Bronchial epithelial cell (primary cell): ENCODE results near the gene DAZAP1. TPM values are rescaled to one million over a fixed set of nuclear protein-coding genes. Genes with fewer than 3 reads are reported as not detected.
A peak's percentile ranks its signal among the peaks of the same experiment; 100 is the strongest.

Experiments
- DNase-seq: peaks from one replicate; pipeline ENCODE4 v3.0.0-alpha.2; 2010; ENCODE audit warnings: low read depth
- FAIRE-seq: peaks from 2 replicates; lab custom pipeline; 2011; peaks lifted over from hg19 to GRCh38; lab: Jason Lieb, UNC
- H3K27me3 ChIP-seq: 2 replicates; pipeline ENCODE4 v1.5.1; 2011; ENCODE audit warnings: low read length; ENCODE audit not compliant: control insufficient read depth, insufficient read depth
- H3K36me3 ChIP-seq: 2 replicates; pipeline ENCODE4 v1.5.1; 2011; ENCODE audit warnings: low read length; ENCODE audit not compliant: control insufficient read depth, insufficient read depth
- H3K4me3 ChIP-seq: 2 replicates; pipeline ENCODE4 v1.5.1; 2011; ENCODE audit warnings: mild to moderate bottlenecking, low read depth, low read length, control low read depth
- total RNA-seq: library from RNA; depleted of rRNA; stranded (reverse); fragments of >200 nt; gene quantifications from 2 replicates; pipeline ENCODE4 v1.2.1, GENCODE V29; 2014
- TF ChIP-seq, protein P1 (sequence below): IDR thresholded peaks from 2 replicates; pipeline ENCODE4 v1.5.1; 2011; ENCODE audit warnings: mild to moderate bottlenecking, moderate library complexity, low read length, control low read depth, inconsistent platforms; ENCODE audit not compliant: insufficient read depth, severe bottlenecking

DAZAP1 gene
- total RNA-seq, 1 donor from 2014 or later = 115 TPM

DNA sequence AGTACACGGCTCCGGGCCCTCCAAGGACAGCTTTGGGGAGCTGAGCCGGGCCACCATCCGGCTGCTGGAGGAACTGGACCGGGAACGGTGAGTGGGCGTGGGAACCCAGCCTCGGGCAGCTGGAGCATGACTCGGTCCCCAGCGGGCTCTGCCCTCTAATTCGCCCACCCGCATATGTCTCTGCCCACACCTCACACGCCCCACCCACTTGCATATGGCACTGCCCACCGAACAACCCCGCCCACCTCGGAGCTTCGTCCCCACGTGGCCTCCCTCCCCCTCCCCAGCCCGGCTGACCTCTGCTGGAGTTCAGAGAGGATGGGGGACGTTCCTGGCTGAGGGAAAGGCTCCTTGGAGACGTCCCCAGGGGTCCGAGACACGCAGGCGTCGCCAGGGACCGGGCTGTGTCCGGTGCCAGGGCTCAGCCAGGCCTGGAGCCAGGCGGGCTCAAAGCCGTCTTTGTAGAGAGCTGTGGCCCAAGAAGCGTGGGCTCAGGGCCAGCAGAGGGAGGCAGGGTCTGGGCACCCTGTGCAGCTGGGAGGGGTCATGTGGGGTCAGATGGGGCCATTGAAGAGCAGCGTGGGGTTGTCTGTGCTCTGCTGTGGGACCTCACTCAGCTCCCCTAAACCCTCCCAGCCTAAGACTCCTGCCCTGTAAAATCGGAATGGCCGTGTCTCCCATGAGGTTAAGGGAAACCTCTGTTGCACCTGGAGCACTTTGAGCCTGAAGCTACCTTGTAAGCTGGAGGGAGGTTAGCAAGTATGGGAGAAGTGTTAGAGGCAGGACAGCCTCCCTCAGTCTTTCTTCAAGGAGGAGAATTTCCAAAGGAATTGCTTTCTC lies 46.4 kb downstream of the DAZAP1 start:
- Histone ChIP-seq H3K27me3 (peaks cover 43% of the 10 kb centered on the region), H3K4me3 (no peak overlapping the region), H3K36me3 (no peaks in the 10 kb centered on the region)
- no peak for FAIRE-seq
- peak; percentile 17 for DNase-seq
- TF ChIP-seq, protein P1, sequence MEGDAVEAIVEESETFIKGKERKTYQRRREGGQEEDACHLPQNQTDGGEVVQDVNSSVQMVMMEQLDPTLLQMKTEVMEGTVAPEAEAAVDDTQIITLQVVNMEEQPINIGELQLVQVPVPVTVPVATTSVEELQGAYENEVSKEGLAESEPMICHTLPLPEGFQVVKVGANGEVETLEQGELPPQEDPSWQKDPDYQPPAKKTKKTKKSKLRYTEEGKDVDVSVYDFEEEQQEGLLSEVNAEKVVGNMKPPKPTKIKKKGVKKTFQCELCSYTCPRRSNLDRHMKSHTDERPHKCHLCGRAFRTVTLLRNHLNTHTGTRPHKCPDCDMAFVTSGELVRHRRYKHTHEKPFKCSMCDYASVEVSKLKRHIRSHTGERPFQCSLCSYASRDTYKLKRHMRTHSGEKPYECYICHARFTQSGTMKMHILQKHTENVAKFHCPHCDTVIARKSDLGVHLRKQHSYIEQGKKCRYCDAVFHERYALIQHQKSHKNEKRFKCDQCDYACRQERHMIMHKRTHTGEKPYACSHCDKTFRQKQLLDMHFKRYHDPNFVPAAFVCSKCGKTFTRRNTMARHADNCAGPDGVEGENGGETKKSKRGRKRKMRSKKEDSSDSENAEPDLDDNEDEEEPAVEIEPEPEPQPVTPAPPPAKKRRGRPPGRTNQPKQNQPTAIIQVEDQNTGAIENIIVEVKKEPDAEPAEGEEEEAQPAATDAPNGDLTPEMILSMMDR = no peak

DNA sequence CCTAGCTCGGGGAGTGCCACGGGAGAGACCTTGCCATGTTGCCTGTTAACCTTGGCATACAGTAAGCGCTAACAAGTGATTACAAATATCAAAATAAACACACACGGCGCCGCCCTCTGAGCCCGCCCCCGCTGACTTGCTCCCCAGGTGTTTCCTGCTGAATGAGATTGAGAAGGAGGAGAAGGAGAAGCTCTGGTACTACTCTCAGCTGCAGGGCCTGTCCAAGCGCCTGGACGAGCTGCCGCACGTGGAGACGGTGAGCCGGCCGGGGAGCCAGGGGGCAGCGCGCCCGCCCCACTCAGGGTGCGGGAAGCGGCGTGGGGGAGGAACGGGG lies 47.6 kb downstream of the DAZAP1 start:
- H3K36me3 ChIP-seq = no peaks in the 10 kb centered on the region
- FAIRE-seq (no peak), DNase-seq (peak; percentile 71)
- TF ChIP-seq, protein P1 = no peak
- H3K27me3 ChIP-seq = peaks cover 34% of the 10 kb centered on the region
- peak overlapping the region; percentile 6 for H3K4me3 ChIP-seq

DNA sequence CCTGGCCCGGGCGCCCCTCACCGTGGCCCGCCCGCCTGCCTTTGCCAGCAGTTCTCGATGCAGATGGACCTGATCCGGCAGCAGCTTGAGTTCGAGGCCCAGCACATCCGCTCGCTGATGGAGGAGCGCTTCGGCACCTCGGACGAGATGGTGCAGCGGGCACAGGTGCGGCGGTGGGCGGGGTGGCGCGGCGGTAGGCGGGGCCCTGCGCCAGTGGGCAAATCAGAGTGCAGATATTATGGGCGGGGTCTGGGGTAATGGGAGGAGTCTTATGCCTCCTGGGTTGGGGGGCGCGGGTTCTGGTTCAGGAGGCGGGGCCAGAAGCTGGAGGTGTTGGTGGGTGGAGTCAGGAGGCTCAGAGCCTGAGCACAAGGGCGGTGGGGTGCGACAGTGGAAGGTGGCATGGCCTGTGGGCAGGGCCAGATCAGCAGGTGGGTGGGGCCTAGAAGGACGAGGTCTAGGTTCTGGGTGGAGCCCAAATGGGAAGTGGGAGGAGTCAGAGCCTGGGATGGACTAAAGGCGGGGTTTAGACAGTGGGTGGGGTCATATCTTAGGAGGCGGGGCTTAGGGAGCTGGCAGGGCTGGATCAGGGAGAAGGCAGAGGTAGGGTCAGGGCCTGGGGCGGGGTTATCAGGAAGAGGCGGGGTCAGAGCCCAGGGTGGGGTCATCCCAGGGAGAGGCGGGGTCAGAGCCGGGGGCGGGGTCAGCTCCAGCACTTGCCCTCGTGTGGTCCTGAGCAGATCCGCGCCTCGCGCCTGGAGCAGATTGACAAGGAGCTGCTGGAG lies 48.1 kb downstream of the DAZAP1 start:
- peak; percentile 74 for DNase-seq
- TF ChIP-seq, protein P1 = no peak
- FAIRE-seq = no peak
- Histone ChIP-seq H3K36me3 (peaks cover under 1% of the 10 kb centered on the region), H3K4me3 (peak overlapping the region; percentile 6), H3K27me3 (peaks cover 29% of the 10 kb centered on the region)

- H3K27me3 ChIP-seq = peaks cover 21% of the 10 kb centered on the region
Observed at GRCh38 chr19:1456121-1456900, 48.9 kb downstream of the DAZAP1 start.

DNA sequence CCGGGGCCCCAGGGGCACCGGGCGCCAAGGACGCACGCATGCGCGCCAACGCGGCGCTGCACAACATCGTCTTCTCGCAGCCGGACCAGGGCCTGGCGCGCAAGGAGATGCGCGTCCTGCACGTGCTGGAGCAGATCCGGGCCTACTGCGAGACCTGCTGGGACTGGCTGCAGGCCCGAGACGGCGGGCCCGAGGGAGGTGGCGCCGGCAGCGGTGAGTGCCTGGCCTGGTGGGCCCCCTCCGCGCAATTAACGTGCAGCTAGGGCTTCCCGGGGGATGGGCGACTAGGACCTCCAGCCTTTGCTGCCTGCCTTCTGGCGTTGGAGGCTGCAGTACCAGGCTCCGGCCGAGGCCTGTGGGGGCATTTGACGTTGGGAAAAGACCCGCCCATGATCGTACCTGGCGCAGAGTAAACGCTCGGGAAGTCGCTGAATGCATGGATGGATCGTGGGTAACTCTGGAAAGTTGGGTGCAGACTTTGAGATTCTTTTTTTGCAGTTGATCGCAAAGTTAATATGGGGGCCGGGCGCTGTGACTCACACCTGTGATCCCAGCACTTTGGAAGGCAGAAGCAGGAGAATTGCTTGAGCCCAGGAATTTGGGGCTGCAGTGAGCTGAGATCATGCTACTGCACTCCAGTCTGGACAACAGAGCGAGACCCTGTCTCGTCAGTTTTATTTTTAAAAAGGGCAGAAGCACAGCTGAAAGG lies 49.8 kb downstream of the DAZAP1 start:
- DNase-seq = no peak
- no peak overlapping the region for H3K4me3 ChIP-seq
- TF ChIP-seq, protein P1 = peak; percentile 18
- peaks cover 13% of the 10 kb centered on the region for H3K27me3 ChIP-seq
- H3K36me3 ChIP-seq = peaks cover 4% of the 10 kb centered on the region
- no peak for FAIRE-seq

More at GRCh38 chr19:1456121-1456900, 48.9 kb downstream of the DAZAP1 start:
- H3K36me3 ChIP-seq = peaks cover 4% of the 10 kb centered on the region
- no peak overlapping the region for H3K4me3 ChIP-seq
- FAIRE-seq (no peak), DNase-seq (no peak)
- TF ChIP-seq, protein P1 = no peak
